H1 (cell line): ENCODE measurements around the gene CCDC40. TPM values are rescaled to one million over a fixed set of nuclear protein-coding genes. Genes with fewer than 3 reads are reported as not detected.

Source experiments
- BACH1 ChIP-seq: IDR thresholded peaks from 2 replicates; pipeline ENCODE4 v1.6.1; 2012; ENCODE audit warnings: low read length, improper control_type of control experiment
- HDAC2 ChIP-seq, 2 experiments: fragments of 300-600 bp in 1 of 2; sonication (generic) in 1 of 2; IDR thresholded peaks; 2 replicates each; pipeline ENCODE4 v1.6.1; 2011 to 2012; ENCODE audit warnings: low read depth in 2 of 2, low read length in 2 of 2, mild to moderate bottlenecking in 2 of 2, moderate library complexity in 2 of 2, borderline replicate concordance in 1 of 2, inconsistent platforms in 1 of 2
- SP4 ChIP-seq: IDR thresholded peaks from 2 replicates; pipeline ENCODE4 v1.6.1; 2012; ENCODE audit warnings: low read length, inconsistent platforms
- TAF1 ChIP-seq: IDR thresholded peaks from 2 replicates; pipeline ENCODE4 v1.6.1; 2011; ENCODE audit warnings: mild to moderate bottlenecking, low read depth, low read length
- YY1 ChIP-seq: IDR thresholded peaks from 2 replicates; pipeline ENCODE4 v1.6.1; 2011; ENCODE audit warnings: low read depth, mild to moderate bottlenecking, low read length
- polyA plus RNA-seq, 7 experiments: library from polyadenylated mRNA; depleted of rRNA in 3 of 7; stranded (reverse) in 5 of 7; unstranded in 2 of 7; fragments of >200 nt in 5 of 7; fragments of 200-250 nt in 2 of 7; gene quantifications; 1 replicate in 5 of 7; 2 replicates in 1 of 7; 4 replicates in 1 of 7; pipeline versions ENCODE4 v1.2.1 to v1.2.3, GENCODE V29; 2011 to 2013; ENCODE audit warnings: missing spikeins in 2 of 7, mixed read lengths in 2 of 7
- total RNA-seq: library from RNA; stranded (reverse); fragmentation: NEBNext Ultra II Directional; extraction: Animal tissue kit (Norgen Biotek cat#: 25700); gene quantifications from 2 replicates; pipeline ENCODE4 v1.2.1, GENCODE V29; 2021
- TF ChIP-seq, protein P1 (sequence below): fragments of 300-600 bp; sonication (generic); IDR thresholded peaks from 2 replicates; pipeline ENCODE4 v1.7.1; 2012; ENCODE audit warnings: low read length, moderate library complexity, mild to moderate bottlenecking, inconsistent platforms; ENCODE audit not compliant: insufficient replicate concordance

The CCDC40 gene
- total and polyA plus RNA-seq, 2 of the 8 experiments (the other 6 are each of a cell fraction or from before 2014, with no cell fraction given), result 4.1 to 11.5 TPM

DNA sequence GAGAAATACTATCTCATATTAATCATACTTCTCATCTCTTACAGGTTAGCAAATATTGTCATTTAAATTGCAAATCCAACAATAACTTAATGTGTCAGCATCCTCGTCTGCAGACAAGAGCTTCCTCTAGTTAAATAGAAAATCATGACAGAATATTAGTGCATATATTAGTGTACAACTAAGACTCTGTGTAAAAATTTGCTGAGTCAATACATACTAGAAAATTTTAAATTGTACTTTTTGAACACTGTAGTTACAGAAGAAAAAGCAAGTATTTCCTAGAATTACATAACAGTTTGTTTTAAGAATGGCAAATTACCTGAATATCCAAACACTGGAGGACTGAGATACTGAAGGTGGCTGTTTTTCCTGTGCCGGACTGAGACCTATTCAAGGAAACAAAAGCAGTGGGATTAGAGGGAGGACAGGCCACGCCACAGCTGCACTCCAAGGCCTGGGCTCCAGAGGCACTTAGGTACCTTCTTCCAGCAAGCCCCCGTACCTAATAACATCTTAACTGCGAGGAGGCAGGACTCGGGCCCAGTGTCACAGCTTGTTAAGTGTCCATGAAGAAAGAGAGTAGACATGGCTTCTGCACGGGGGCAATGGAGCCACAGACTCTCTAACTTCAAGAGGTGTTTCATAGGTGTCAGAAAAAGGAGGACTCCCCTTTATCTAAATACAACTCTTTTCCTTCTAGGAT lies 105.2 kb downstream of the CCDC40 start (continued):
- TF ChIP-seq, protein P1, sequence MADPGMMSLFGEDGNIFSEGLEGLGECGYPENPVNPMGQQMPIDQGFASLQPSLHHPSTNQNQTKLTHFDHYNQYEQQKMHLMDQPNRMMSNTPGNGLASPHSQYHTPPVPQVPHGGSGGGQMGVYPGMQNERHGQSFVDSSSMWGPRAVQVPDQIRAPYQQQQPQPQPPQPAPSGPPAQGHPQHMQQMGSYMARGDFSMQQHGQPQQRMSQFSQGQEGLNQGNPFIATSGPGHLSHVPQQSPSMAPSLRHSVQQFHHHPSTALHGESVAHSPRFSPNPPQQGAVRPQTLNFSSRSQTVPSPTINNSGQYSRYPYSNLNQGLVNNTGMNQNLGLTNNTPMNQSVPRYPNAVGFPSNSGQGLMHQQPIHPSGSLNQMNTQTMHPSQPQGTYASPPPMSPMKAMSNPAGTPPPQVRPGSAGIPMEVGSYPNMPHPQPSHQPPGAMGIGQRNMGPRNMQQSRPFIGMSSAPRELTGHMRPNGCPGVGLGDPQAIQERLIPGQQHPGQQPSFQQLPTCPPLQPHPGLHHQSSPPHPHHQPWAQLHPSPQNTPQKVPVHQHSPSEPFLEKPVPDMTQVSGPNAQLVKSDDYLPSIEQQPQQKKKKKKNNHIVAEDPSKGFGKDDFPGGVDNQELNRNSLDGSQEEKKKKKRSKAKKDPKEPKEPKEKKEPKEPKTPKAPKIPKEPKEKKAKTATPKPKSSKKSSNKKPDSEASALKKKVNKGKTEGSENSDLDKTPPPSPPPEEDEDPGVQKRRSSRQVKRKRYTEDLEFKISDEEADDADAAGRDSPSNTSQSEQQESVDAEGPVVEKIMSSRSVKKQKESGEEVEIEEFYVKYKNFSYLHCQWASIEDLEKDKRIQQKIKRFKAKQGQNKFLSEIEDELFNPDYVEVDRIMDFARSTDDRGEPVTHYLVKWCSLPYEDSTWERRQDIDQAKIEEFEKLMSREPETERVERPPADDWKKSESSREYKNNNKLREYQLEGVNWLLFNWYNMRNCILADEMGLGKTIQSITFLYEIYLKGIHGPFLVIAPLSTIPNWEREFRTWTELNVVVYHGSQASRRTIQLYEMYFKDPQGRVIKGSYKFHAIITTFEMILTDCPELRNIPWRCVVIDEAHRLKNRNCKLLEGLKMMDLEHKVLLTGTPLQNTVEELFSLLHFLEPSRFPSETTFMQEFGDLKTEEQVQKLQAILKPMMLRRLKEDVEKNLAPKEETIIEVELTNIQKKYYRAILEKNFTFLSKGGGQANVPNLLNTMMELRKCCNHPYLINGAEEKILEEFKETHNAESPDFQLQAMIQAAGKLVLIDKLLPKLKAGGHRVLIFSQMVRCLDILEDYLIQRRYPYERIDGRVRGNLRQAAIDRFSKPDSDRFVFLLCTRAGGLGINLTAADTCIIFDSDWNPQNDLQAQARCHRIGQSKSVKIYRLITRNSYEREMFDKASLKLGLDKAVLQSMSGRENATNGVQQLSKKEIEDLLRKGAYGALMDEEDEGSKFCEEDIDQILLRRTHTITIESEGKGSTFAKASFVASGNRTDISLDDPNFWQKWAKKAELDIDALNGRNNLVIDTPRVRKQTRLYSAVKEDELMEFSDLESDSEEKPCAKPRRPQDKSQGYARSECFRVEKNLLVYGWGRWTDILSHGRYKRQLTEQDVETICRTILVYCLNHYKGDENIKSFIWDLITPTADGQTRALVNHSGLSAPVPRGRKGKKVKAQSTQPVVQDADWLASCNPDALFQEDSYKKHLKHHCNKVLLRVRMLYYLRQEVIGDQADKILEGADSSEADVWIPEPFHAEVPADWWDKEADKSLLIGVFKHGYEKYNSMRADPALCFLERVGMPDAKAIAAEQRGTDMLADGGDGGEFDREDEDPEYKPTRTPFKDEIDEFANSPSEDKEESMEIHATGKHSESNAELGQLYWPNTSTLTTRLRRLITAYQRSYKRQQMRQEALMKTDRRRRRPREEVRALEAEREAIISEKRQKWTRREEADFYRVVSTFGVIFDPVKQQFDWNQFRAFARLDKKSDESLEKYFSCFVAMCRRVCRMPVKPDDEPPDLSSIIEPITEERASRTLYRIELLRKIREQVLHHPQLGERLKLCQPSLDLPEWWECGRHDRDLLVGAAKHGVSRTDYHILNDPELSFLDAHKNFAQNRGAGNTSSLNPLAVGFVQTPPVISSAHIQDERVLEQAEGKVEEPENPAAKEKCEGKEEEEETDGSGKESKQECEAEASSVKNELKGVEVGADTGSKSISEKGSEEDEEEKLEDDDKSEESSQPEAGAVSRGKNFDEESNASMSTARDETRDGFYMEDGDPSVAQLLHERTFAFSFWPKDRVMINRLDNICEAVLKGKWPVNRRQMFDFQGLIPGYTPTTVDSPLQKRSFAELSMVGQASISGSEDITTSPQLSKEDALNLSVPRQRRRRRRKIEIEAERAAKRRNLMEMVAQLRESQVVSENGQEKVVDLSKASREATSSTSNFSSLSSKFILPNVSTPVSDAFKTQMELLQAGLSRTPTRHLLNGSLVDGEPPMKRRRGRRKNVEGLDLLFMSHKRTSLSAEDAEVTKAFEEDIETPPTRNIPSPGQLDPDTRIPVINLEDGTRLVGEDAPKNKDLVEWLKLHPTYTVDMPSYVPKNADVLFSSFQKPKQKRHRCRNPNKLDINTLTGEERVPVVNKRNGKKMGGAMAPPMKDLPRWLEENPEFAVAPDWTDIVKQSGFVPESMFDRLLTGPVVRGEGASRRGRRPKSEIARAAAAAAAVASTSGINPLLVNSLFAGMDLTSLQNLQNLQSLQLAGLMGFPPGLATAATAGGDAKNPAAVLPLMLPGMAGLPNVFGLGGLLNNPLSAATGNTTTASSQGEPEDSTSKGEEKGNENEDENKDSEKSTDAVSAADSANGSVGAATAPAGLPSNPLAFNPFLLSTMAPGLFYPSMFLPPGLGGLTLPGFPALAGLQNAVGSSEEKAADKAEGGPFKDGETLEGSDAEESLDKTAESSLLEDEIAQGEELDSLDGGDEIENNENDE, result no peak
- TF ChIP-seq YY1 (no peak), SP4 (no peak), BACH1 (no peak), HDAC2 (IDR thresholded peaks at IDR 0.05; ENCODE audit: borderline replicate concordance in 1 of 2, low read depth in 2 of 2, low read length in 2 of 2) (no peak), TAF1 (no peak)
